ENCODE results near the gene DENND1C. TPM values are rescaled to one million over a fixed set of nuclear protein-coding genes. Genes with fewer than 3 reads are reported as not detected.

Gene DENND1C
- total RNA-seq, 4 donors from 2014 or later, result 0.27 to 1.2 (median 0.29) TPM; not detected in 1

Other genes with a start within 250 kb of the DENND1C start
- gene MLLT1, start 201.8 kb downstream of the DENND1C start, total RNA-seq, result 10 to 100 TPM; 13.9 to 37.7 (median 24.4) TPM
- gene ACER1, start 148.2 kb downstream of the DENND1C start, total RNA-seq, result not detected
- 100 to 1,000 TPM; 143 to 168 (median 163) TPM for gene CLPP, start 120.3 kb downstream of the DENND1C start, total RNA-seq
- 100 to 1,000 TPM in 1 of 4 donors, 10 to 100 TPM in 3; 42.2 to 112 (median 90.4) TPM for gene ALKBH7, start 109.0 kb downstream of the DENND1C start, total RNA-seq
- gene PSPN, start 105.9 kb downstream of the DENND1C start, total RNA-seq, result under 1 TPM; 0.15 to 0.75 (median 0.43) TPM
- gene GTF2F1, start 88.6 kb downstream of the DENND1C start, total RNA-seq, result 10 to 100 TPM; 11.4 to 34.8 (median 22.4) TPM
- 100 to 1,000 TPM in 1 of 4 donors, 10 to 100 TPM in 3; 49.1 to 124 (median 85.6) TPM for gene KHSRP, start 57.0 kb downstream of the DENND1C start, total RNA-seq
- gene SLC25A41, start 48.0 kb downstream of the DENND1C start, total RNA-seq, result under 1 TPM in 1 of 4 donors, not detected in 3; 0.42 TPM
- 10 to 100 TPM; 61.7 to 73.6 (median 65.0) TPM for gene SLC25A23, start 22.0 kb downstream of the DENND1C start, total RNA-seq
- gene CRB3, start 17.5 kb downstream of the DENND1C start, total RNA-seq, result under 1 TPM in 1 of 4 donors, not detected in 3; 0.75 TPM
- 1 to 10 TPM; 1.7 to 2.5 (median 2.0) TPM for gene TUBB4A, start 20.5 kb upstream of the DENND1C start, total RNA-seq
- 1 to 10 TPM in 2 of 4 donors, not detected in 2; 1.1 to 1.8 TPM for gene TNFSF9, start 49.2 kb upstream of the DENND1C start, total RNA-seq
- gene CD70, start 109.4 kb upstream of the DENND1C start, total RNA-seq, result not detected
- gene TNFSF14, start 188.4 kb upstream of the DENND1C start, total RNA-seq, result not detected
- gene C3, start 238.9 kb upstream of the DENND1C start, total RNA-seq, result 100 to 1,000 TPM in 1 of 4 donors, 10 to 100 TPM in 3; 25.9 to 121 (median 70.6) TPM

All from gastrocnemius medialis (tissue), 4 donors.